ENCODE results near the gene CTSH.

- TF ChIP-seq NFIC (IDR thresholded peaks at IDR 0.05) (no peak), EP300 (IDR thresholded peaks at IDR 0.05; ENCODE audit: borderline replicate concordance) (no peak), RAD21 (IDR thresholded peaks at IDR 0.05; ENCODE audit: low read depth) (no peak), REST (IDR thresholded peaks at IDR 0.05; ENCODE audit: low read depth) (no peak), CEBPB (IDR thresholded peaks at IDR 0.05) (no peak), TAF1 (IDR thresholded peaks at IDR 0.05; ENCODE audit: low read depth) (no peak), USF1 (IDR thresholded peaks at IDR 0.05) (no peak), TCF12 (IDR thresholded peaks at IDR 0.05; ENCODE audit: low read depth) (no peak)
Observed at GRCh38 chr15:78904599-78905358, 40.1 kb downstream of the CTSH start.
